GM23338 (cell line): Measurements from ENCODE around the gene CDH5. TPM values are rescaled to one million over a fixed set of nuclear protein-coding genes. Genes with fewer than 3 reads are reported as not detected.
A peak's percentile ranks its signal among the peaks of the same experiment; 100 is the strongest.
"Not testable (repeated sequence)": the region's sequence is repeated elsewhere in the genome, so short reads cannot be mapped to it uniquely, and the experiment has no call there.

Experiments
- ATAC-seq: fragments of 200-7000 bp; cut with Tn5 transposase; 3 replicates; pipeline ENCODE4 v1.9.1; 2020
- DNase-seq: peaks from one replicate; pipeline ENCODE4 v3.0.0-alpha.2; 2015; ENCODE audit warnings: low spot score
- H2AFZ ChIP-seq: fragments of 200-600 bp; sonication (generic); 2 replicates; pipeline ENCODE4 v1.8.0; 2016; ENCODE audit warnings: antibody characterized with exemption, mild to moderate bottlenecking, moderate library complexity
- H3F3A ChIP-seq: fragments of 200-600 bp; sonication (generic); replicated peaks from 2 replicates; pipeline ENCODE4 v1.8.0; 2017; ENCODE audit warnings: antibody characterized with exemption, mixed run types, low read depth
- H3K27ac ChIP-seq: fragments of 200-600 bp; sonication (generic); 2 replicates; pipeline ENCODE4 v1.6.1; 2016; ENCODE audit warnings: low read depth
- H3K27me3 ChIP-seq: fragments of 200-600 bp; sonication (generic); 2 replicates; pipeline ENCODE4 v1.8.0; 2016; ENCODE audit warnings: mild to moderate bottlenecking, mixed run types, moderate library complexity; ENCODE audit not compliant: insufficient read depth
- H3K36me3 ChIP-seq: fragments of 200-600 bp; sonication (generic); 2 replicates; pipeline ENCODE4 v1.8.0; 2016; ENCODE audit warnings: mild to moderate bottlenecking; ENCODE audit not compliant: insufficient read depth
- H3K4me1 ChIP-seq: fragments of 200-600 bp; sonication (generic); 2 replicates; pipeline ENCODE4 v1.8.0; 2016; ENCODE audit warnings: mild to moderate bottlenecking, moderate library complexity; ENCODE audit not compliant: insufficient read depth
- H3K4me2 ChIP-seq: fragments of 200-600 bp; sonication (generic); 2 replicates; pipeline ENCODE4 v1.7.1; 2017; ENCODE audit warnings: mixed run types
- H3K4me3 ChIP-seq: fragments of 200-600 bp; sonication (generic); 2 replicates; pipeline ENCODE4 v1.6.1; 2016; ENCODE audit warnings: mixed run types
- H3K79me2 ChIP-seq: fragments of 200-600 bp; sonication (generic); replicated peaks from 2 replicates; pipeline ENCODE4 v1.8.0; 2017; ENCODE audit warnings: mild to moderate bottlenecking; ENCODE audit not compliant: insufficient read depth
- H3K9me2 ChIP-seq: fragments of 200-600 bp; sonication (generic); 2 replicates; pipeline ENCODE4 v1.8.0; 2017; ENCODE audit not compliant: insufficient read depth
- H4K20me1 ChIP-seq: fragments of 200-600 bp; sonication (generic); replicated peaks from 2 replicates; pipeline ENCODE4 v1.8.0; 2017; ENCODE audit warnings: mild to moderate bottlenecking; ENCODE audit not compliant: insufficient read depth
- H3K27ac Mint-ChIP-seq: 2 replicates; pipeline ENCODE4 v1.8.0; 2020; ENCODE audit warnings: inconsistent platforms, mild to moderate bottlenecking, moderate library complexity, mixed read lengths
- H3K27me3 Mint-ChIP-seq: 3 replicates; pipeline ENCODE4 v1.8.0; 2022; ENCODE audit warnings: low read depth, mild to moderate bottlenecking, moderate library complexity, mixed read lengths, inconsistent platforms; ENCODE audit not compliant: insufficient read depth, poor library complexity
- H3K36me3 Mint-ChIP-seq: 3 replicates; pipeline ENCODE4 v1.8.0; 2021; ENCODE audit warnings: low read depth, mild to moderate bottlenecking, inconsistent platforms, moderate library complexity, mixed read lengths
- H3K4me1 Mint-ChIP-seq: 3 replicates; pipeline ENCODE4 v1.8.0; 2020; ENCODE audit warnings: mild to moderate bottlenecking, inconsistent platforms, mixed read lengths
- H3K4me3 Mint-ChIP-seq: 3 replicates; pipeline ENCODE4 v1.8.0; 2021; ENCODE audit warnings: moderate library complexity, mild to moderate bottlenecking, inconsistent platforms, mixed read lengths
- H3K9me3 Mint-ChIP-seq: 3 replicates; pipeline ENCODE4 v1.8.0; 2020; ENCODE audit warnings: moderate library complexity, mild to moderate bottlenecking, inconsistent platforms, mixed read lengths
- CREB1 ChIP-seq: fragments of 250-450 bp; sonication (Bioruptor Pico); IDR thresholded peaks from 2 replicates; pipeline ENCODE4 v1.5.0; 2020; ENCODE audit warnings: low read depth, mild to moderate bottlenecking, moderate library complexity
- EZH2 ChIP-seq: fragments of 200-600 bp; sonication (generic); IDR thresholded peaks from one replicate; pipeline ENCODE4 v1.8.0; 2017; ENCODE audit warnings: antibody characterized with exemption, mild to moderate bottlenecking, low read depth; ENCODE audit not compliant: unreplicated experiment
- NANOG ChIP-seq: IDR thresholded peaks from 2 replicates; pipeline ENCODE4 v1.6.1; 2016; ENCODE audit warnings: antibody characterized with exemption, borderline replicate concordance
- REST ChIP-seq: IDR thresholded peaks from one replicate; pipeline ENCODE4 v1.6.1; 2018; ENCODE audit warnings: antibody characterized with exemption; ENCODE audit not compliant: unreplicated experiment
- ZNF114 ChIP-seq: fragments of 250-450 bp; sonication (Bioruptor Pico); IDR thresholded peaks from 2 replicates; pipeline ENCODE4 v1.5.0; 2020; ENCODE audit warnings: mild to moderate bottlenecking, moderate library complexity
- polyA plus RNA-seq: library from polyadenylated mRNA; unstranded; fragments of >200 nt; fragmentation: Nextera tagmentation; extraction: Ambion mirVana; gene quantifications from 2 replicates; pipeline ENCODE4 v1.2.1, GENCODE V29; 2016
- total RNA-seq: library from RNA; depleted of rRNA; stranded (reverse); fragments of >200 nt; shearing (Covaris generic); gene quantifications from 2 replicates; pipeline ENCODE4 v1.2.3, GENCODE V29; 2014

The CDH5 gene
- total and polyA plus RNA-seq, 2 experiments from 2014 or later = 0.18 TPM; not detected in 1

GRCh38 chr16:66326991-66327513 lies 39.4 kb upstream of the CDH5 start:
- Histone ChIP-seq H3K4me3 (no peak overlapping the region), H3K27ac (no peak overlapping the region)

GRCh38 chr16:66328282-66328681 lies 38.2 kb upstream of the CDH5 start:
- H3K9me3 Mint-ChIP-seq = peaks cover 3% of the 10 kb centered on the region; the same call in 1 of the 3 replicates
- Histone ChIP-seq H3K27me3 (no peaks in the 10 kb centered on the region), H3K4me1 (peaks cover 11% of the 10 kb centered on the region), H3K36me3 (no peaks in the 10 kb centered on the region), H3K79me2 (no peaks in the 10 kb centered on the region), H3K4me2 (no peak overlapping the region), H2AFZ (no peak overlapping the region), H3F3A (no peaks in the 10 kb centered on the region), H3K9me2 (no peaks in the 10 kb centered on the region), H3K27ac (no peak overlapping the region), H4K20me1 (no peaks in the 10 kb centered on the region), H3K4me3 (no peak overlapping the region)
- peaks cover 6% of the 10 kb centered on the region for H3K27me3 Mint-ChIP-seq
- H3K36me3 Mint-ChIP-seq = no peaks in the 10 kb centered on the region
- no peak overlapping the region for H3K27ac Mint-ChIP-seq
- no peak for ATAC-seq
- peaks cover 22% of the 10 kb centered on the region for H3K4me1 Mint-ChIP-seq
- H3K4me3 Mint-ChIP-seq = no peak overlapping the region
- TF ChIP-seq EZH2 (no peak), REST (no peak)
- no peak for DNase-seq

More at GRCh38 chr16:66326991-66327513, 39.4 kb upstream of the CDH5 start:
- Histone ChIP-seq H3K9me2 (no peaks in the 10 kb centered on the region), H3K4me1 (peaks cover 11% of the 10 kb centered on the region), H3K36me3 (no peaks in the 10 kb centered on the region), H4K20me1 (no peaks in the 10 kb centered on the region), H2AFZ (peak overlapping the region; percentile 56; the same call in 1 of the 2 replicates), H3K4me2 (no peak overlapping the region), H3K79me2 (no peaks in the 10 kb centered on the region), H3K27me3 (no peaks in the 10 kb centered on the region), H3F3A (no peaks in the 10 kb centered on the region)
- Mint-ChIP-seq H3K27ac (no peak overlapping the region), H3K4me1 (peaks cover 22% of the 10 kb centered on the region), H3K36me3 (no peaks in the 10 kb centered on the region), H3K27me3 (peaks cover 6% of the 10 kb centered on the region), H3K4me3 (no peak overlapping the region), H3K9me3 (peaks cover 3% of the 10 kb centered on the region; the same call in 1 of the 3 replicates)
- no peak for TF ChIP-seq CREB1 (CRISPR knock-in tag)
- no peak for TF ChIP-seq ZNF114
- TF ChIP-seq NANOG = no peak
- ATAC-seq = no peak
- no peak for DNase-seq

GRCh38 chr16:66331464-66331863 lies 35.0 kb upstream of the CDH5 start:
- H3K27ac ChIP-seq, H2AFZ ChIP-seq, H3K36me3 Mint-ChIP-seq, H3K4me1 ChIP-seq, H3F3A ChIP-seq, ATAC-seq, H3K9me2 ChIP-seq, H3K4me2 ChIP-seq, H3K27ac Mint-ChIP-seq, H4K20me1 ChIP-seq, H3K36me3 ChIP-seq, H3K9me3 Mint-ChIP-seq, H3K79me2 ChIP-seq, H3K4me1 Mint-ChIP-seq, H3K4me3 ChIP-seq, H3K27me3 ChIP-seq, H3K4me3 Mint-ChIP-seq, H3K27me3 Mint-ChIP-seq, DNase-seq: not testable (repeated sequence)
